ENCODE measurements around the gene SEMA4D.
"Not testable (repeated sequence)": the region's sequence is repeated elsewhere in the genome, so short reads cannot be mapped to it uniquely, and the experiment has no call there.

SEMA4D gene

DNA sequence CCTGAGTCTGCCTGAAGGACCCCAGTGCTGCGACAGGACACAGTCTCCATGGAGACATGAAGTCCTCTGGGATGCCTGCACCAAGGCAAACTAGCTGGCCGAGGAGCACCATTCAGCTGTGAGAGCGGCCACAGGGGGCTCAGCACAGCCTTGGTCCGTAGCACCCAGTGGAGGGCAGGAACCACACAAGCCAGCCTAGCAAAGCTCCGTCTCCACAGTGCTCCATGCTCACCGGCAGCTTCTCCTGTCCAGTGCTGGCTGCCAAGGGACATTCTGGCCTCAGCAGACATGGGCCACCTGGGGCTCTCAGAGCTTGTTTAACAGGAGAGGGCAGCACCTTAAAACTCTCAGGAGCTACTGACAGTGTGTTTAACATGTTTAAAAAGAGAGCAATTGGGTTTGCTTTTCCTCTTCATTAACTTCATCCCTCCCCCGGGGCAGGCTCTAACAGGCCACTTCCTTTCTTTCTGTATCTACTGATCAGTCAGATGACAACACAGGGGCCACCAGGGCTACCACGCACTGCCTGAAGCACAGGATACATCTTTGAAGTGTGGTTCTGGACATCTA lies 122.6 kb downstream of the SEMA4D start:
- Histone ChIP-seq H3K36me3 (peaks cover 76% of the 10 kb centered on the region), H3K27me3 (no peaks in the 10 kb centered on the region), H3K4me3 (ENCODE audit: low read depth in 1 of 2, low read length in 1 of 2) (no peak overlapping the region), H3K9me3 (no peaks in the 10 kb centered on the region), H3K4me1 (ENCODE audit: control insufficient read depth in 1 of 2, insufficient read depth in 1 of 2, low read depth in 1 of 2, low read length in 1 of 2) (peaks cover 22 to 50% of the 10 kb centered on the region in 2 experiments), H3K27ac (peak overlapping the region; percentile 75)
- TF ChIP-seq CTCF (IDR thresholded peaks at IDR 0.05): no peak

DNA sequence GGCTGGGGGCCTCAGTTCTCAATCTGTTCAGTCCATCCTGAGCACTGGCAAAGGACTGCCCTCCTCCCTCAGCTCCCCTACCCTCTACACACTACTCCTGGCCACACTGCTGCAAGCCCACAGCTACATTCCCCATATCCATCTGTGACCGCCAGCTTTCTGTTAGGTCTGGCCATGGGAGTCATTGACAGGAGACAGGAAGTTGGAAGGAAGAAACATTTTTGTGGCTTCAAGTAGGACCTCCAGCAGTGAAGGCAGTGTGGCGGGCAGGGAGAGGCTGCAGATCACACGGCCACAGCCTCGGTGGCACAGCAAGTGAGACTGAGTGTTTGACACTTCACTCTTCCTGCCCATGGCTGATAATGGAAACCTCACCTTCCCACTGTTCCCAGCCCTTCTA lies 123.7 kb downstream of the SEMA4D start:
- H3K36me3 ChIP-seq: peaks cover 83% of the 10 kb centered on the region
- no peaks in the 10 kb centered on the region for H3K27me3 ChIP-seq
- H3K9me3 ChIP-seq: no peaks in the 10 kb centered on the region
- TF ChIP-seq CTCF (IDR thresholded peaks at IDR 0.05): no peak
- no peak overlapping the region for H3K4me3 ChIP-seq (ENCODE audit: low read depth in 1 of 2, low read length in 1 of 2)
- H3K27ac ChIP-seq: peak overlapping the region; percentile 75
- H3K4me1 ChIP-seq (ENCODE audit: control insufficient read depth in 1 of 2, insufficient read depth in 1 of 2, low read depth in 1 of 2, low read length in 1 of 2): peaks cover 11 to 39% of the 10 kb centered on the region in 2 experiments

GRCh38 chr9:89372979-89373378 lies 124.9 kb downstream of the SEMA4D start:
- peak overlapping the region; percentile 75 for H3K27ac ChIP-seq
- H3K4me3 ChIP-seq (ENCODE audit: low read depth in 1 of 2, low read length in 1 of 2): no peak overlapping the region
- no peak for TF ChIP-seq CTCF (IDR thresholded peaks at IDR 0.05)
- H3K4me1 ChIP-seq (ENCODE audit: control insufficient read depth in 1 of 2, insufficient read depth in 1 of 2, low read depth in 1 of 2, low read length in 1 of 2): peaks cover 0 to 28% of the 10 kb centered on the region in 2 experiments
- H3K36me3 ChIP-seq: peaks cover 81% of the 10 kb centered on the region
- no peaks in the 10 kb centered on the region for H3K27me3 ChIP-seq
- H3K9me3 ChIP-seq: no peaks in the 10 kb centered on the region

DNA sequence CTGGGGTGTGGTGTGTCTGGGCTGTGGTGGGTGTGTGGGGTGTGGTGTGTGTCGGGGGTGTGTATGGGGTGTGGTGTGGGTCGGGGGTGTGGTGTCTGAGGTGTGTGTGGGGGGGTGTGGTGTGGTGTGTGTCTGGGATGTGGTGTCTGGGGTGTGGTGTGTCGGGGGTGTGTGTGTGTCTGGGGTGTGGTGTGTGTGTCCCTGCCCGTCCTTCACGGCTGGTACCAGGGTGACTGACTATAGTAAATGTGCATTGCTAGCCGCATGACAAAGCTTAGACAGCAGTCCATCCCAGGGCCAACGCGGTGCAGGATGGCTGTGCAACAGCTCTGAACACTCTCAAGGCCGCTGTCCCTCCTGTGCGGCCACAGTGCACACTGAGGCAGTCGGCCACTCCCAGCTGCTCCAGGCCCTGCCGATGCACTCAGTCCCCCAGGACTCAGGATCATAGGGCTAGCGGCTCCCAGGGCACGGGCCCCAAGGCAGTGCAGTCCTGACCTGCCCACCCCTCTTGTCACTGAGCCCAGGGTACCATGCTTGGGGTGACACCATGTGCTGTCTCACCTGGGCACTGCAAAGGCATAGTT lies 125.6 kb downstream of the SEMA4D start:
- H3K27me3 ChIP-seq: no peaks in the 10 kb centered on the region
- H3K4me3 ChIP-seq (ENCODE audit: low read depth in 1 of 2, low read length in 1 of 2): no peak overlapping the region
- H3K36me3 ChIP-seq: peaks cover 78% of the 10 kb centered on the region
- no peaks in the 10 kb centered on the region for H3K9me3 ChIP-seq
- TF ChIP-seq CTCF (IDR thresholded peaks at IDR 0.05): no peak
- H3K4me1 ChIP-seq (ENCODE audit: control insufficient read depth in 1 of 2, insufficient read depth in 1 of 2, low read depth in 1 of 2, low read length in 1 of 2): peaks cover 0 to 24% of the 10 kb centered on the region in 2 experiments
- peak overlapping the region; percentile 75 for H3K27ac ChIP-seq

DNA sequence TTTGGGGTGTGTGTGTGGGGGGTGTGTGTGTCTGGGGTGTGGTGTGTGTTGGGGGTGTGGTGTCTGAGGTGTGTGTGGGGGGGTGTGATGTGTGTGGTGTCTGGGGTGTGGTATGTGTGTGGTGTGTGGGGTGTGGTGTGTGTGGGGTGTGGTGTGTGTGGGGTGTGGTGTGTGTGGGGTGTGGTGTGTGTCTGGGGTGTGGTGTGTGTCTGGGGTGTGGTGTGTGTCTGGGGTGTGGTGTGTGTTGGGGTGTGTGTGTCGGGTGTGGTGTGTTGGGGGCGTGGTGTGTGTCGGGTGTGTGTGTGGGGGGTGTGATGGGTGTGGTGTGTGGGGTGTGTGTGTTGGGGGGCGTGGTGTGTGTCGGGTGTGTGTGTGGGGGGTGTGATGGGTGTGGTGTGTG lies 126.1 kb downstream of the SEMA4D start:
- not testable (repeated sequence) for H3K27ac ChIP-seq; H3K4me3 ChIP-seq (ENCODE audit: low read depth in 1 of 2, low read length in 1 of 2); H3K27me3 ChIP-seq; H3K9me3 ChIP-seq
- Histone ChIP-seq H3K36me3 (peaks cover 77% of the 10 kb centered on the region), H3K4me1 (ENCODE audit: control insufficient read depth in 1 of 2, insufficient read depth in 1 of 2, low read depth in 1 of 2, low read length in 1 of 2) (peaks cover 0 to 22% of the 10 kb centered on the region in 2 experiments)

GRCh38 chr9:89370593-89370992 lies 127.3 kb downstream of the SEMA4D start:
- no peak overlapping the region for H3K27ac ChIP-seq
- no peak for TF ChIP-seq CTCF (IDR thresholded peaks at IDR 0.05)
- H3K4me1 ChIP-seq (ENCODE audit: control insufficient read depth in 1 of 2, insufficient read depth in 1 of 2, low read depth in 1 of 2, low read length in 1 of 2): peaks cover 0 to 13% of the 10 kb centered on the region in 2 experiments
- H3K36me3 ChIP-seq: peaks cover 76% of the 10 kb centered on the region
- no peaks in the 10 kb centered on the region for H3K27me3 ChIP-seq
- H3K4me3 ChIP-seq (ENCODE audit: low read depth in 1 of 2, low read length in 1 of 2): no peak overlapping the region
- no peaks in the 10 kb centered on the region for H3K9me3 ChIP-seq

All from neutrophil (primary cell).